Frontal cortex (tissue), 4 donors: ENCODE results near the gene PRKN. TPM values are rescaled to one million over a fixed set of nuclear protein-coding genes. Genes with fewer than 3 reads are reported as not detected.
"Not testable (repeated sequence)": the region's sequence is repeated elsewhere in the genome, so short reads cannot be mapped to it uniquely, and the experiment has no call there.

Experiments
- DNase-seq, 2 donors: peaks; one replicate each; pipeline ENCODE4 v3.0.0; 2012; ENCODE audit warnings: low spot score in 2 of 2
- FAIRE-seq: peaks from 2 replicates; lab custom pipeline; 2012; peaks lifted over from hg19 to GRCh38; lab: Jason Lieb, UNC
- total RNA-seq: library from RNA; depleted of rRNA; stranded (reverse); fragments of >200 nt; gene quantifications from one replicate; pipeline ENCODE4 v1.2.3, GENCODE V29; 2014
- donor health status: control.
- donor health status: control.
- donor health status: control.

PRKN gene
- total RNA-seq, 1 donor from 2014 or later = 6.1 TPM

DNA sequence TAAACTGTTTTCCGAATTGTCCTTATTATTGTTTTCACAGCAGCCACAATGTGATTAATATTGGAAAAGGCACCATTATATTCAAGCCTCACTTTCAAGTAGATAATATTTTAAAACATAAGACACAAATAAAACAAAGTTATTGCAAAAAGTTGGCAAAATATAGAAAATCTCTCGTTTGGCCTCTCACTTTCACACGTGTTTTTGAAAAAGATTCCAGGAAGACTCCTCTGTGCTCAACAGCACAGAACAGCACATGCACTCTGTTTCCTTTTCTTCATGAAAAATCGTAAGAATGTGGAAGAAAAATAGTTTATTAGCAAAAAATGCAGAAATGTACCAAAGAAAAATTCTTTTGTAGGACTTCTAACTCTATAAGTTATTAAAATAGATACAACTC is 46.7 kb downstream of the PRKN start:
- FAIRE-seq = no peak

DNA sequence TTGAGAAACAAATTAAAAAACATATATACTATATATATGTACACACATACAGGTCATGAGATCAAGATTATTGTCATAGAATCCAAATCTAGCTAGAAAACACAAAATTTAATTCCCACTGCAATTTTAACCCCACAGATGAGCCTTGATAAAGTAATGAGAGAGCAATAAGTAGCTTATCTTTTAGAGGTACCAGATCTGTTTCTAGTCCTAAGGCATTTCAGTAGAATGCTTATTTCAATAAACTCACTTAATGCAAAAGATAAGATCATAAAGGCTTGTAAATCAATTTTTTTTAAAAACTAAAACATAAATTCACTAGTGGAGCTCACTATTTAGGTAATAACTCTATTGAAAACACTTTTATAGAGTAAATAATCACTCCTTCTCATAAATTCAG is 47.2 kb downstream of the PRKN start:
- DNase-seq = no peak
- FAIRE-seq = no peak

More for the DNA sequence above, 46.7 kb downstream of the PRKN start:
- no peak for DNase-seq

DNA sequence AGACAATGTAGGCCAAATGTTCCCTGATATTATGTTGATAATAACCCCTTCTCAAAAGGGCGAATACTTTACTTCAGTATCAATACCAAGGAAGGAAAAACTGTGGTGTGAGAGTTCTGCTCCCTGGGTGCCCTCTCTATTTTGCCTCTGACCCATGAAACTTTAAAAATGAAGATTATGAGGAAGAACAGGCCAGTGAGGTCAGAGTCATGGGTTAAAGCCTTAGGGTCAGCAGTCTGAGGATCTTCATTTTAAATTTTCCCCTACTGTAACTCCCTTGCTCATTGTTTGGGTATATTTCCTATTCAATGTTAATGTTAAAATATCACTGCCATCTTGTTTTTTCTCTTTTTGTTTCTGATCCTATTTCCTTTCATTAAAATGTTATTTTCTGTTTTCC is 47.9 kb downstream of the PRKN start:
- DNase-seq (no peak), FAIRE-seq (no peak)

DNA sequence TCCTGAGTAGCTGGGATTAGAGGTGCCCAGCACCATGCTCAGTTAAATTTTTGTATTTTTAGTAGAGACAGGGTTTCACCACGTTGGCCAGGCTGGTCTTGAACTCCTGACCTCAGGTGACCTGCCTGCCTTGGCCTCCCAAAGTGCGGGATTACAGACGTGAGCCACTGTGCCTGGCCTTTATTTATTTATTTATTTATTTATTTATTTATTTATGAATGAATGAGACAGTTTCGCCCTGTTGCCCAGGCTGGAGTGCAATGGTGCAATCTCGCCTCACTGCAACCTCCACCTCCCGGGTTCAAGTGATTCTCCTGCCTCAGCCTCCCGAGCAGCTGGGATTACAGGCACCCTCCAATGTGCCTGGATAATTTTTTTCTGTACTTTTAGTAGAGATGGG is 48.7 kb downstream of the PRKN start:
- not testable (repeated sequence) for DNase-seq, FAIRE-seq

DNA sequence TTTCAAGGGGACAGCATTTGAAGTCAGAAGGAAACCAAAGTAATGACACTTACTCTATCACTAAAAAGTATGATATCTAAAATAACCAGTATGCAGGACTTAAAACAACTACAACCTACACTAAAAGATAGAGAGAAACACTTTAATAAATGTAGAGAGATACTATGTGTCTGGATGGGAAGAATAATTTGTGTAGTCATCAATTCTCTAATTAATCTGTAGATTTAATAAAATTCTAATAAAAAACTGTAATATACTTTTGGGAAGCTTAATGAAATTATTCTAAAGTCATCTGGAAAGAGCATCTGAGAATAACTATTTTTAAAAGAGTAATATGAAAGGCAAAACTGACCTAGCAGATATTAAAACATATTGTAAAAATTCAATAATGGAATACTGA is 52.1 kb downstream of the PRKN start:
- FAIRE-seq (no peak), DNase-seq (no peak)

DNA sequence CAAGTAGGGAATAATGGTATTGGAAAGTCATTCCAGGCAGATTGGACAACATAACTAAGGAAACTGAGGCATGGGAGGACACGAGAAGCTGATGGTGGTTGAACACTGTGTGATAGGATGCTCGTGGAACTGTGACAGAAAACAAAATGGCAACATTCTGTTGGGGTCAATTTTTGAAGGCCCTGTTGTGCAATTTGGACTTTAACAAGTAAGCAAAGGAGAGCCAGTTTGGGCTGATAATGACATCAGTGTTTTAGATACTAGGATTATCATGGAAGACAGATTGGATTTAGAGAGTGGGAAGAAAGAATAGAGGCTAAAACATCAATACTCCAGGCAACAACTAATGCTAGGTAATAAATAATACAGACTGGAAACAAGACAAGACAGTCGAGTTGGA is 53.1 kb downstream of the PRKN start:
- FAIRE-seq (no peak), DNase-seq (no peak)

DNA sequence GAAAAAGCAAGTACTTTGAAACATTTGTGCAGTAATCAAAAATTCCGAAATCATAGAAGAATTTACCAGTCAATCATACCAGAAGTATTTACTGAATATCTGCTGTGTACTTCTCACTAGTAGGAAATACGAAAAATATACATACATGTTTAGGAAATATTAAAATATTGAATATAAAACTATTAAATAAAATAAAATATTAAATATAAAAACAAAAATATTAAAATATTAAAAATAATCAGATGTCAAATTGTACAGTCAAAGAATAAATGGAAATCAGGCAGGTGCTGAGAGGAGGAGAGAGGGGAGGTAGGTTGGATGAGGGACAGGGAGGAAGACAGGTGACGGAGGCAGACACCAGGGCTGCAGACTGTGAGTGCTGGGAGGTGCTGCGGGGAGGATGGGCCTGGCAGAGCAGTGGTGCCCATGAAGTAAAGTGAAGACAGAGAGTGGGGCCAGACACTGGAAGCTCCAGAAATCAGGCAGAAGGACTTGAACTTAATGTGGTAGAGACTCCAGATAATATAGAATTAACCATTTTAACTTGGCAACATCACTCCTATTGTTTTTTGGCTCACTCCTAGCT is 55.9 kb downstream of the PRKN start:
- peak; percentile 79 for FAIRE-seq
- no peak for DNase-seq

DNA sequence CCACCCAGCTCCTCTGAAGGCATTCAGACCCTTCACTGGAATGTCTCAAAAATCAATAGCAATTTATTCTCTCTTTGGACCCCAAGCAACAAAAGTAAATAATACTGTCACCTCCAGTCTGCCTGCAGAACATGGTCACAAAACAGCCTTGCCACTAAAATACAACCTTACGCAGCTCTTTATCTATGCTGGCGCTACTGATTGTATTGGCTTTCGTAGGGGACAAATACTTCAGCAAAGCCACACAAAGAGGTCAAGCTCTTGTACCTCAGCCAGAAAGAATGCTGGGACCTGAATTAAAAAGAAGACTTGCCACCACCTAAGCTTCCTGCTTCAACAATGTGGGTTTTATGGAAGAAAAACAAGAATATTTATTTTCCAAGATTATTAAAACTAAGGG is 57.2 kb downstream of the PRKN start:
- no peak for DNase-seq

DNA sequence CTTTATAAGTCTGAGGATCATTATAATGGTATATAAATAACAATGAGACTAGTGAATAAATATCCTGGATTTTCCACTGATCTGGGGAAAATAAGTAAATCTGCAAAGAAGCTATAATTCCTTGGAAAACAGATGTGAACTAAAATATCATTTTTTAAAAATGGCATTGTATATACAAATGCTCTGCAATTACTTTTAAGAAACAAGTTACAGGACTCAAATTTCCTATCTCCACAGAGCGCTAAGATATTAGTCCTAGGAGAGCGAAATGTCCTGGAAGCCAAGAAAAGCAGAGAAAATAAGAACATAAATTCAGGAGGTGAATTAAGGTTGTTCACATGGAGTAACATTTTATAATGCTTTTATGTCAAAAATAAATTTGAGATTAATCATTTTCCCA is 61.3 kb downstream of the PRKN start:
- DNase-seq (no peak), FAIRE-seq (no peak)

More for the DNA sequence above, 57.2 kb downstream of the PRKN start:
- no peak for FAIRE-seq

DNA sequence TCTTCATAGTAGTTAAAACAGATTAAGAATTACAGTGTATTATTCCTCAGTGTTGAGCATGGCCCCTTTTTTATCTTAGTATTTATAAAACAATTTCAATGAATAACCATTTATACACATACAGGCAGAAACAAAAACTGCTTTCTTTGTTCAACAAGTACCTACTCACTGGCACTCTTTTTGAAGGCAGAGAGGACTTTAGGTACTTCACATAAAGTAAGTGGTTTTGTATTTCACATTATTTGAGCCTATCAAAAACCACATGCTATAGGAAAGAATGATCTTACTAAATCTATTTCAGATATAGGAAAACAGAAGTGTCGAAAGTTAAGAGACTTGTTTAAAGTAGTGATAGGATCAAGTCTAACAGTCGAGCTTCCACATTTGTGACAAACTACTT is 73.8 kb downstream of the PRKN start:
- no peak for DNase-seq
- FAIRE-seq = no peak

DNA sequence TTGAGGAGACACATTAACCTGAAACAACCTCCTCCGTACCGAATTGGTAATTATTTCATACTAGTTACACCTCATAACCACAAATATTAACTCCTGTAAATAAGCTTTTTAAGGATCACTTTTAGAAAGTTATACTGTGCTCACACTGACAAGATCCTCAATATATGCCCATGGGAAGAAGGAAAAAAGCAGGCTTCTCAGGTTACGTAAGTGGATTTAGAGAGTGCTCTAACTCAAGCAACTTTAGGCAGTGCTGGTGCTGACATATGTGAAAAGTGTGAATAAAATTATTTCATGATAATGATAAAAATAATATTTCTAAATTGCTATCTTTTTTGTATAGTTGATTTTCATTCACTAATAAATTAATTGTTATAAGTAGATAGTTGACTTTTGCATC is 76.1 kb downstream of the PRKN start:
- FAIRE-seq = no peak
- no peak for DNase-seq

DNA sequence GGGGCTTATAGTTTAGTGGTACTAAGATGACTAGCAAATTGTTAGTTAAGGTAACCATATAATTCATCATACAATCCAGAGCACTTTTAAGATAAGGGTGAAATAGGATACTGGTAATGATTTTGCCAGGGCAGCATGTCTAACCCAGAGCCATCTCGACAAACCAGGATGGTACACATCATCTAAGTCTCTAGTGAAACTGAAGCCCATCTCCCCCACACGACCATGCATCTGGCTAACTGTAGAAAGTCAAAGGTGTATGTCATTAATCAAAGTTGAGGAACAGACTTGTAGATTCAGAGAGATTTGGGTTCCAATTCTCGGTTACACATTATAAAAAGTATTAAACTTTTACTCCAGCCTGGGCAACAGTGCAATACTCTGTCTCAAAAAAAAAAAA is 78.3 kb downstream of the PRKN start:
- FAIRE-seq (no peak), DNase-seq (no peak)

DNA sequence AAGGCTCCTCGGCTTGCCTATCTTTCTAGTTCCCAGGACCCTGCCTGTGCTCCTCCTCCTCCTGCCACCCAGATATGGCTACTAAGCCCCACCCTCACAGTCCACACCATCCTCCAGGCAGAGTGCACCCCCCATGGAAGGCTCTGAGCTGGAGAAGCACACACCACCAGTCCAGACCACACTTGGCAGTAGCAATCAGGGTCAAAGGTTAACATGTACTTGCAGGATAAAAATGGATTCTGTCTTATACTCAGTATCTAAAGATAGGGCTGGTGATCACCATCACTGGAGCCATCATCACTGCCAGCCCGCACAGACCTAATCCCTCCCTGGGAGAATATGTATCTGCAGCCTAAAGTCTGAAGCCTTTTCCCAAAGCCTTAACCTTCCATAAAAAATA is 83.4 kb downstream of the PRKN start:
- no peak for DNase-seq
- FAIRE-seq = no peak

DNA sequence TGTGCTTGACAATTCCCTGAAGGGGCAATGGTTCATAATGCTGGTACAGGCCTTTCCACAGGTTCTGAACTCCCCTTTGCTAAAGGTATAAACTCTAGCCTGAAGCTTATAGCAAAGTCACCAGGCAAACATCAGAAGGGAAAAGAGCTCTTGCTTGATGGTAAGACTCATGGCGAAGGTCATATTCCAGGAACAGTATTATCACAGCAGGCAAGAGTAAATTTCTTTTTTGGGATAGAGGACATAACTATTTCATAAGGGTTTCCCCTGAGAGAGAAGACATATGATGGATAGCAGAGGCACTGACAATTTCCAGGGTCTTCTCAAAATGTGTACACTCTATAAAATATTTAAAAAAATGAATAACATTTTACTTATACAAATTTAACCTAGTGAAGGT is 86.8 kb downstream of the PRKN start:
- FAIRE-seq (no peak), DNase-seq (no peak)

DNA sequence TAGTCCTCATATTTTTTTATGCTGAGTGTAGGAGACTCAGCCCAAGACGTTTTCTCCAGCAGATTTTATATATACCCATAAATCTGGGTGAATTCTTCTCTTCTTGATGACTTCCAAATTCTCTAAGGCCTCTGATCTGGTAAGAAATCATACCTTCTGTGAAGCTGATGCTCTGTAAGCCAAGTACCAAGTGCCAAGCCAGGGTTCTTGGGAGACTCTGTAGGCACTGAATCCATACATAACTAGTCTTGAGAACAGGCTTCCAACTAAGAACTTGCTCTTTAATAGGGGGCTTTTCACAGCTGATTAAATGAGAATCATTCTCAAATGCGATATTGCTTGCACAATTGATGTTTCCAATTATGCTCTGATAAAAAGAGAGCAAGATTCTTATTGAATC is 87.6 kb downstream of the PRKN start:
- FAIRE-seq (no peak), DNase-seq (no peak)

DNA sequence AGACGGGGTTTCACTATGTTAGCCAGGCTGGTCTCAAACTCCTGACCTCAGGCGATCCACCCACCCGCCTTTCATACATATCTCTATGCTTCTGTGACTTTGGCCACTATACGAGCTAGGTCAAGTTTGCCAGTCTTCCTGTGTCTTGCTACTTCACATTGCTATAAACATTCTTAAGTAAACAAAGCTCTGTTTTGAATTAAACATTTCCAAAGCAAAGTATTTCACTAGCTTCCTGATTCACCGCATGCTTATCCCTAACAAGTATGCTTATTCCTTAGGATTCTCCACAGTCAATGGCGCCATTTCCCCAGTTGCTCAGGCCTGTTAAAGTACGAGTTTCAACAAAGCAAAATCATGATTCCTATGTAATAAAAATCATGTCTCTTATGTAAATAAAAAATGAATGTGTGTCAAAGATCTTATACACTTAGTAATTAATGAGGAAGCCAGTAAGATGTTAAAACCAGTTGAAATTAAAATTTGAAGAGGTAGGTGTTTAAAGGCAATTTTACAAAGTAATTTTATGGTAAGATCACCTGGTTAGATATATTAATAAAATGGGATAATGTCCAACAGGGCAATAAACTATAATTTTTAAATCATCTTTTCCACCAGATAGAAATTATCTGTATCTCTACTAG is 88.5 kb downstream of the PRKN start:
- FAIRE-seq (no peak), DNase-seq (no peak)

DNA sequence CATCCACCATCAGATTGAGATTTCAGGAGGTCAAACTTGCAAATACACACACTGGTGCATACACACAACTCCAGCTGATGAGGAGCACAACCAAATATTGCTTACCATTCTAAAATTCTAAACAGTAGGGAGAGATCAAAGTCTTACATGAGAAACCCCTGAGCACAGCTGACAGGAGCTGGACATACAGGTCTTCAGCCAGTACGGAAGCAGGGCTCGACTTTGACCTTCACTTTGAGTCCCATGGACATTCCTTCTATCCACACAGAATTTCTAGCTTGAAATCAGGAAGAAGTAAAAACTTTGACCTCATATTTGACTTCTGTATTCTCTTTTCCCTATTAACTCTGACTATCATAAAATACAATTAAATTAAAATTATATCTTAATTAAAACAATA is 90.2 kb downstream of the PRKN start:
- FAIRE-seq = no peak
- no peak for DNase-seq

DNA sequence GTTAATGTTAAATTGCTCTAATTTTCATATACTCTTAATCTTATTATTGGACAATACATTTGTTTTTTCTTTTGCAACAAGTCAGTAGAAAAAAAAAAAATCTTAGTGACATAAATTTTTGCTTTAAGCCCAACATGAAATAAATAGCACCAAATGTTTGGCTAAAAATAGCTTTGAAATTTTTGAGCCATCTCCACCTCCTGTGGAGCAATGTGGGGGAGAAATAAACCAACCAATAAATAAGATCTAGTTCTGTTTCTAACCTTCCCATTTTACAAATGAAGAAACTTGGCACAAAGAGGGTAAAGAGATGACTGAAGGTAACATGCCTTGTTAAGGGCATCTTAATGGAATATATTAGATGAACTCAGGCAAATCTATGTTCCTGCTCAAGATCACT is 91.4 kb downstream of the PRKN start:
- DNase-seq = no peak

DNA sequence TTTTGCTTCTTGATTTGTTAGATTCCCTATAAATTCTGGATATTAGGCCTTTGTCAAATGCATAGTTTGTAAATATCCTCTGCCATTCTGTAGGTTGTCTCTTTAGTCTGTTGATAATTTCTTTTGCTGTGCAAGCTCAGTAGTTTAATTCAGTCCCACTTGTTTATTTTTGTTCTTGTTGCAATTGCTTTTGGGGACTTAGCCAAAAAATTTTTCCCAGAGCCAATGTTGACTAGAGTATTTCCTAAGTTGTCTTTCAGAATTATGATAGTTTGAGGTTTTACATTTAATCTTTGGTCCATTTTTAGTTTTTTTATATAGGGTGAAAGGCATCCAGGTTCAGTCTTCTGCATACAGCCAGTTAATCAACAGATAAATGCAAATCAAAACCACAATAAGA is 96.0 kb downstream of the PRKN start:
- no peak for DNase-seq
- FAIRE-seq = no peak

More for the DNA sequence above, 91.4 kb downstream of the PRKN start:
- no peak for FAIRE-seq

DNA sequence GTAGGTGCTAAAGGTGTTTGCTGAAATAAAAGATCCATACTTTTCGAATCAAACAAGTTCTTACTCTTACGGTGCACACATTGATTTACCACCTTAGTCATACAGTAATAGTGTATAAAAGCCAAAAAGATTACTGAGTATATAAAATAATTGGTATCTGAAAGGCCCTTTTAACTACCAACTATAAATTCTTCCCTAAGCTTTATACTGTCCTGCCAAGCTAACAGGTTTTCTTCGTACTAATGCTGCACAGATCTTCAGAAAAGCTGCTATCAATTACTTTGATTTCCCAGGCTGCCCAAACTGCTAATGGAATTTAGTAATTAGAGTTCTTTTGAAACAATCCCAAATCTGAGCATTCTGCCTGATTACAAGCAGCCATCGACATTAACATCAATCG is 97.5 kb downstream of the PRKN start:
- FAIRE-seq (no peak), DNase-seq (no peak)

DNA sequence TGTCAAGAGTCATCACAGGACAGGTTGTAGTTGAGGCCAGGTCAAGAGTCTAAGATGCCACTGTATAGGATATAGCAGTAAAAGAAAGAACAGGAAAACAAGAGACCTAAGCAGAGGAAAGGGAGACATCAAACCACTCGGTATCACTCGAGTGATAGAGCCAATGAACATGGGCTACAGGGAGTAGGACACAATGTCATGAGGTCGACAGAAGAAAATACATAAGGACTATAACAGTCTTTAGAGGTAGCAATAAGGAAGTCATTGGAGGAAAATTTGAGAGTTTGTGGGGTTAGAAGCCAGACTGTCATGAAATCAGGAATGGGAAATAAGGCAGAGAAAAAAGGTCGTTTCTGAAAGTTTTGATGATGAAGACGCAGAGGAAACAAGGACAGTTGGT is 99.7 kb downstream of the PRKN start:
- DNase-seq (no peak), FAIRE-seq (no peak)

DNA sequence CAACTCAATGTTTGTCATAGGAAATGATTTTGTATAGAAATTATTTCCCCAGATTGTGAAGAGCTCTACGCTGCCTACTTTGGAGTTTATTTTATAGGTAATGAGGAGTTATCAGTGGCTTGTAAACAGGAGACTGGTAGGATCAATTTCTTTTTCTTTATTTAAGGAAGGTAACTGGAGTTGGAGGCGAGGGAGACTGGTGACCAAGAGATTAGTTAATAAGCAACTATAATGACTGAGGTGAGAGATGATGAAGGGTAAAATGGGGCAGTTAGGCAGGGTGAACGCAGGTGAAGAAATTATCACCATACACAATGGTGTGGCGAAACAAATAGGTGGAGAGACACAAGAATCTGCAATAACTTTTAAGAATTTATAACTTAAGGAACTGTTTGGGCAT is 100.2 kb downstream of the PRKN start:
- FAIRE-seq (no peak), DNase-seq (no peak)
